H1 (cell line): Measurements from ENCODE around the gene PDE5A. TPM values are rescaled to one million over a fixed set of nuclear protein-coding genes. Genes with fewer than 3 reads are reported as not detected.

Experiments
- ASH2L ChIP-seq: fragments of 200-600, 300-600 bp; sonication (generic); IDR thresholded peaks from one replicate; pipeline ENCODE4 v1.7.1; 2017; ENCODE audit warnings: low read length
- POLR2A ChIP-seq, 2 experiments: IDR thresholded peaks; 1 replicate in 1 of 2; 2 replicates in 1 of 2; pipeline ENCODE4 v1.6.1; 2011; ENCODE audit warnings: low read depth in 2 of 2, low read length in 2 of 2, mild to moderate bottlenecking in 2 of 2; ENCODE audit errors: control extremely low read depth in 1 of 2
- RXRA ChIP-seq: IDR thresholded peaks from 2 replicates; pipeline ENCODE4 v1.6.1; 2011; ENCODE audit warnings: low read depth, mild to moderate bottlenecking, low read length, moderate library complexity; ENCODE audit not compliant: insufficient read depth
- polyA plus RNA-seq, 7 experiments: library from polyadenylated mRNA; depleted of rRNA in 3 of 7; stranded (reverse) in 5 of 7; unstranded in 2 of 7; fragments of >200 nt in 5 of 7; fragments of 200-250 nt in 2 of 7; gene quantifications; 1 replicate in 5 of 7; 2 replicates in 1 of 7; 4 replicates in 1 of 7; pipeline versions ENCODE4 v1.2.1 to v1.2.3, GENCODE V29; 2011 to 2013; ENCODE audit warnings: missing spikeins in 2 of 7, mixed read lengths in 2 of 7
- total RNA-seq: library from RNA; stranded (reverse); fragmentation: NEBNext Ultra II Directional; extraction: Animal tissue kit (Norgen Biotek cat#: 25700); gene quantifications from 2 replicates; pipeline ENCODE4 v1.2.1, GENCODE V29; 2021
- TF ChIP-seq, protein P1 (sequence below): IDR thresholded peaks from 2 replicates; pipeline ENCODE4 v1.6.1; 2011; ENCODE audit warnings: low read depth, mild to moderate bottlenecking, low read length; ENCODE audit not compliant: insufficient read depth

PDE5A gene
- total and polyA plus RNA-seq, 2 of the 8 experiments (the other 6 are each of a cell fraction or from before 2014, with no cell fraction given), result 5.6 to 32.4 TPM

DNA sequence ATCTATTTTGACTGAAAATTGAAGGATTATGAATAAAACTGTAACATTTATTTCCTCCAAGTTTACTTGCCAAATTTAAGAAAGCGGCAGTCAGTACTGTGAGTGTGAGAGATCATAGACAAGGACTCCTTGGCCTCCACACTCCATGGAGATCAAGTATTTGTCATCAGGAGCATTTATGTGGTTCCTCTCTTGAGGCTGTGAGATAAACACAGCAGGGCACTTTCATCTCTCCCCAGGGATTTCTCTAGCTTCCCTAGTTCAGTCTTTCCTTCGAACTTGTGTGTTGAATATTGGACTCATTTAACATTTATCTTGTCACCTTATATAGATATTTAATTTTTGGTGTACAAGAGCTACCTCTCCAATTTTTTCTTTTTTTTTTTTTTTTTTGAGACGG, 40.8 kb downstream of the PDE5A start (continued):
- TF ChIP-seq RXRA (no peak), POLR2A (IDR thresholded peaks at IDR 0.05; ENCODE audit: control extremely low read depth in 1 of 2, low read depth in 2 of 2, low read length in 2 of 2) (no peak), ASH2L (no peak)
- TF ChIP-seq, protein P1, sequence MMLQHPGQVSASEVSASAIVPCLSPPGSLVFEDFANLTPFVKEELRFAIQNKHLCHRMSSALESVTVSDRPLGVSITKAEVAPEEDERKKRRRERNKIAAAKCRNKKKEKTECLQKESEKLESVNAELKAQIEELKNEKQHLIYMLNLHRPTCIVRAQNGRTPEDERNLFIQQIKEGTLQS, result no peak
- TF ChIP-seq, all 59 proteins: peak for 0
